Measurements from ENCODE around the gene HHLA2. TPM values are rescaled to one million over a fixed set of nuclear protein-coding genes. Genes with fewer than 3 reads are reported as not detected.

The HHLA2 gene
- polyA plus RNA-seq, 1 donor (not counting 4 experiments of a cell fraction or from before 2014, with no cell fraction given), result not detected

DNA sequence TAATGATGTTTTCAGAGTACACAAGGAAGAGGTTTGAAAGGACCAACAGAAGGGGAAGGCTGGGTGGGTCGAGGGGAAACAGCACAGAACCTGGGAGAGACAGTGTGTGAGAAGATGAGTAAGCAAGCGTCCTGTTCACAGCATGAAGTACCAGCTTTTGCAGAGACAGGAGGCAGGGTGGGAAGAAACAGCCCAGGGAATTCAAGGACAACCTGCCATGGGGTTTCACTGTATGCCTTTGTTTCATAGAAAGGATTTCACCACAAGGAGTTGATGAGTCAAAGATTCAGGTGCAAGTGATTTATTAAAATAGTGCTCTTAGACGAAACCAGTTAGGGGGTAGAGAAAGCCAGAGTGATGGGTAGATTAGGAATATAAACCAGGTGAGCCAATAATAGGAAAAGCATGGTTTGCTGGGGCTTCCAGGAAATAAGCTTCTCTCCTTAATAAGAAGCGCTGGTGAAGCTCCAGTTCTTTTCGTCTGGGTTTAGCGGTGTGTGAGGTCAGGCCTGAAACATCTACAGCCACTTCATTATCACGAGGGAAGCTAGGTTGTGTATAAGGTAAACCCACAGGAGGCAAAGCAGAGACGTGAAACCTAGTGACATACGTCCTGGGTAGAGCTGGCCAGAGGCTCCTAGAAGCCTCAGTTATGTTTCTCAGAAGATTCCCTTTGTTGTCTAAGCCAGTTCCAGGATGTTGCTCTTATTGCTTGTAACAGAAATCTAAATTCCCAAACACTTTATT lies 3.9 kb downstream of the HHLA2 start:
- no peaks in the 10 kb centered on the region for H3K9me3 ChIP-seq (ENCODE audit: control insufficient read depth, low read depth, low read length)
- dilution Hi-C loops (cut with MboI; ENCODE audit: extremely low pct_ligation_motif_present, low sequenced_read_pairs), result no loop called here
- no peak overlapping the region for H3K27ac ChIP-seq (ENCODE audit: control insufficient read depth, insufficient read depth, low read length)
- no peaks in the 10 kb centered on the region for H4K20me1 ChIP-seq (ENCODE audit: control insufficient read depth, extremely low read depth, insufficient read depth, low read length)
- H3K9me1 ChIP-seq (ENCODE audit: control insufficient read depth, extremely low read depth, insufficient read depth, low read length), result no peaks in the 10 kb centered on the region
- H3K79me2 ChIP-seq (ENCODE audit: control insufficient read depth, insufficient read depth, low read length), result no peaks in the 10 kb centered on the region
- H3K4me1 ChIP-seq (ENCODE audit: control insufficient read depth, extremely low read depth, insufficient read depth, low read length), result no peaks in the 10 kb centered on the region
- DNase-seq (ENCODE audit: low read depth, low spot score) (no peak), FAIRE-seq (no peak)
- no peaks in the 10 kb centered on the region for H3K36me3 ChIP-seq (ENCODE audit: control insufficient read depth in 2 of 2, extremely low read depth in 1 of 2, insufficient read depth in 2 of 2, low read length in 2 of 2)
- no peak overlapping the region for H3K4me2 ChIP-seq (ENCODE audit: control insufficient read depth, extremely low read depth, insufficient read depth, low read depth, low read length)
- H3K9ac ChIP-seq (ENCODE audit: control insufficient read depth, extremely low read depth, insufficient read depth, low read length), result no peak overlapping the region
- TF ChIP-seq, protein P1, sequence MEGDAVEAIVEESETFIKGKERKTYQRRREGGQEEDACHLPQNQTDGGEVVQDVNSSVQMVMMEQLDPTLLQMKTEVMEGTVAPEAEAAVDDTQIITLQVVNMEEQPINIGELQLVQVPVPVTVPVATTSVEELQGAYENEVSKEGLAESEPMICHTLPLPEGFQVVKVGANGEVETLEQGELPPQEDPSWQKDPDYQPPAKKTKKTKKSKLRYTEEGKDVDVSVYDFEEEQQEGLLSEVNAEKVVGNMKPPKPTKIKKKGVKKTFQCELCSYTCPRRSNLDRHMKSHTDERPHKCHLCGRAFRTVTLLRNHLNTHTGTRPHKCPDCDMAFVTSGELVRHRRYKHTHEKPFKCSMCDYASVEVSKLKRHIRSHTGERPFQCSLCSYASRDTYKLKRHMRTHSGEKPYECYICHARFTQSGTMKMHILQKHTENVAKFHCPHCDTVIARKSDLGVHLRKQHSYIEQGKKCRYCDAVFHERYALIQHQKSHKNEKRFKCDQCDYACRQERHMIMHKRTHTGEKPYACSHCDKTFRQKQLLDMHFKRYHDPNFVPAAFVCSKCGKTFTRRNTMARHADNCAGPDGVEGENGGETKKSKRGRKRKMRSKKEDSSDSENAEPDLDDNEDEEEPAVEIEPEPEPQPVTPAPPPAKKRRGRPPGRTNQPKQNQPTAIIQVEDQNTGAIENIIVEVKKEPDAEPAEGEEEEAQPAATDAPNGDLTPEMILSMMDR (optimal IDR thresholded peaks at IDR 0.05 in 1 of 3, IDR thresholded peaks at IDR 0.05 in 1 of 3, conservative IDR thresholded peaks at IDR 0.05 in 1 of 3; ENCODE audit: extremely low read depth in 1 of 3, insufficient read depth in 2 of 3, low read length in 3 of 3), result no peak
- TF ChIP-seq EZH2 (IDR thresholded peaks at IDR 0.05; ENCODE audit: low read length), result no peak
- H3K27me3 ChIP-seq (ENCODE audit: control insufficient read depth, extremely low read depth, insufficient read depth, low read length), result no peaks in the 10 kb centered on the region
- no peak overlapping the region for H2AFZ ChIP-seq (ENCODE audit: control insufficient read depth, low read length)
- no peak overlapping the region for H3K4me3 ChIP-seq (ENCODE audit: control insufficient read depth in 2 of 3, extremely low read depth in 1 of 3, insufficient read depth in 2 of 3, low read depth in 1 of 3, low read length in 3 of 3)

DNA sequence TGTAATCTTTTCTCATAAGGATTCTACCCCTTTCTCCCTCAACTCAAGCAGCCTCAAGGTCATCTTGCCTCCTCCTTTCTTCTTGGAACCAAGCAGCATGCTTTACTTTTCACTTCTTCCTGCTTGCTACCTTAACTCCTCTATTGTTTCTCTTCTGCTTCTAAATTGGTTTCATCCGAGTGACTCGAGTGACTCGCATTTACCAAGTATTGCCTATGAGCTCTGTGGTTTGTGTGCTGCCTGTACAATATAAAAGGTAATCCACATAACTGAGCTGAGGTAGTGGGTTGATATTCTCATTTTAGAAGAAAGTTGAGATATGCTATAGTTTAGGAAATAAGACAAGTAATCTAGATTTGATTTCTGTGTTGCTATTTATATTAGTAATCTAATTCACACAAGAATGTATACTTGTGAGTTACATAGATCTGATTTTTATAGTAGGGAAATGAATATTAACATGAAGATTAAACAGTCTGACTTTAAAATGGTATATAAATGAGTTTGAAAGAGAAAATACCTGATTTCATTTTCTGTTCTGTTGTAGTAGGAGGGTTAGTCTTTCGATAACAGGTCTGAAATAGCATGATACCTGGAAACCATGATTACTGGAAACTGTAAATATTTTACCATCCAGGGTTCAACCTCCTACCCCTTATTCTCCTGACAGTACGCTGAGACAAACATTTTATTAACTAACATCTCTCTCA lies 5.5 kb downstream of the HHLA2 start:
- dilution Hi-C loops (cut with MboI; ENCODE audit: extremely low pct_ligation_motif_present, low sequenced_read_pairs), result no loop called here
- Histone ChIP-seq H3K4me3 (ENCODE audit: control insufficient read depth in 2 of 3, extremely low read depth in 1 of 3, insufficient read depth in 2 of 3, low read depth in 1 of 3, low read length in 3 of 3) (no peak overlapping the region), H3K27ac (ENCODE audit: control insufficient read depth, insufficient read depth, low read length) (no peak overlapping the region), H3K4me1 (ENCODE audit: control insufficient read depth, extremely low read depth, insufficient read depth, low read length) (no peaks in the 10 kb centered on the region), H4K20me1 (ENCODE audit: control insufficient read depth, extremely low read depth, insufficient read depth, low read length) (no peaks in the 10 kb centered on the region), H3K9me3 (ENCODE audit: control insufficient read depth, low read depth, low read length) (no peaks in the 10 kb centered on the region), H3K36me3 (ENCODE audit: control insufficient read depth in 2 of 2, extremely low read depth in 1 of 2, insufficient read depth in 2 of 2, low read length in 2 of 2) (no peaks in the 10 kb centered on the region), H3K4me2 (ENCODE audit: control insufficient read depth, extremely low read depth, insufficient read depth, low read depth, low read length) (no peak overlapping the region), H2AFZ (ENCODE audit: control insufficient read depth, low read length) (no peak overlapping the region), H3K27me3 (ENCODE audit: control insufficient read depth, extremely low read depth, insufficient read depth, low read length) (no peaks in the 10 kb centered on the region), H3K9ac (ENCODE audit: control insufficient read depth, extremely low read depth, insufficient read depth, low read length) (no peak overlapping the region), H3K9me1 (ENCODE audit: control insufficient read depth, extremely low read depth, insufficient read depth, low read length) (no peaks in the 10 kb centered on the region), H3K79me2 (ENCODE audit: control insufficient read depth, insufficient read depth, low read length) (no peaks in the 10 kb centered on the region)
- TF ChIP-seq, protein P1 (optimal IDR thresholded peaks at IDR 0.05 in 1 of 3, IDR thresholded peaks at IDR 0.05 in 1 of 3, conservative IDR thresholded peaks at IDR 0.05 in 1 of 3; ENCODE audit: extremely low read depth in 1 of 3, insufficient read depth in 2 of 3, low read length in 3 of 3), result no peak
- TF ChIP-seq EZH2 (IDR thresholded peaks at IDR 0.05; ENCODE audit: low read length), result no peak
- DNase-seq (ENCODE audit: low read depth, low spot score) (no peak), FAIRE-seq (no peak)

All from keratinocyte (primary cell).